ENCODE data around the gene APAF1. TPM values are rescaled to one million over a fixed set of nuclear protein-coding genes. Genes with fewer than 3 reads are reported as not detected.

Gene APAF1
- total RNA-seq, 1 experiment from 2014 or later: 19.1 TPM

- Histone ChIP-seq H3F3A (ENCODE audit: insufficient read depth, low read depth) (peaks cover 33% of the 10 kb centered on the region), H3K9me3 (ENCODE audit: insufficient read depth, low read depth) (no peaks in the 10 kb centered on the region), H3K4me2 (no peak overlapping the region), H3K36me3 (ENCODE audit: low read depth) (peaks cover 5% of the 10 kb centered on the region; the same call in 1 of the 2 replicates), H3K27me3 (ENCODE audit: insufficient read depth, low read depth) (no peaks in the 10 kb centered on the region), H3K79me2 (ENCODE audit: low read depth) (no peaks in the 10 kb centered on the region), H2AFZ (no peak overlapping the region), H4K20me1 (ENCODE audit: insufficient read depth) (no peaks in the 10 kb centered on the region), H3K4me1 (replicated peaks; ENCODE audit: insufficient read depth) (no peaks in the 10 kb centered on the region), H3K4me3 (no peak overlapping the region), H3K27ac (no peak overlapping the region), H3K9me2 (ENCODE audit: insufficient read depth) (no peaks in the 10 kb centered on the region)
- POLR2A ChIA-PET (ENCODE audit: unreplicated experiment): no interaction called here
- no peak for DNase-seq
- no TSS peak for BruUV-seq (replicated peaks)
- no peak for TF ChIP-seq CTCF (conservative IDR thresholded peaks at IDR 0.05)
- TF ChIP-seq EZH2 (IDR thresholded peaks at IDR 0.05; ENCODE audit: low read depth): no peak
- intact Hi-C loops (cut with micrococcal nuclease; ENCODE audit: unreplicated experiment): no loop called here
- CTCF ChIA-PET: no interaction called here
These were observed 38.6 kb upstream of the APAF1 start for GRCh38 chr12:98606359-98606988.

- Histone ChIP-seq H3K9me2 (ENCODE audit: insufficient read depth) (no peaks in the 10 kb centered on the region), H3F3A (ENCODE audit: insufficient read depth, low read depth) (no peaks in the 10 kb centered on the region), H3K27ac (no peak overlapping the region), H3K36me3 (ENCODE audit: low read depth) (no peaks in the 10 kb centered on the region), H3K79me2 (ENCODE audit: low read depth) (no peaks in the 10 kb centered on the region), H3K4me3 (no peak overlapping the region), H3K4me2 (no peak overlapping the region), H3K9me3 (ENCODE audit: insufficient read depth, low read depth) (no peaks in the 10 kb centered on the region), H3K27me3 (ENCODE audit: insufficient read depth, low read depth) (no peaks in the 10 kb centered on the region), H2AFZ (no peak overlapping the region), H4K20me1 (ENCODE audit: insufficient read depth) (no peaks in the 10 kb centered on the region), H3K4me1 (replicated peaks; ENCODE audit: insufficient read depth) (no peaks in the 10 kb centered on the region)
- BruUV-seq (replicated peaks): no TSS peak
- CTCF ChIA-PET: no interaction called here
- intact Hi-C loops (cut with micrococcal nuclease; ENCODE audit: unreplicated experiment): no loop called here
- DNase-seq: no peak
- TF ChIP-seq EZH2 (IDR thresholded peaks at IDR 0.05; ENCODE audit: low read depth) (no peak), CTCF (conservative IDR thresholded peaks at IDR 0.05) (no peak)
- POLR2A ChIA-PET (ENCODE audit: unreplicated experiment): interaction anchor here (0.6 kb wide), 1 partner anchor 191 kb away, joined by 38 read pairs; no protein-coding TSS in a partner anchor
These were observed 34.5 kb upstream of the APAF1 start for GRCh38 chr12:98610596-98610995.

GRCh38 chr12:98612696-98613334 lies 32.3 kb upstream of the APAF1 start:
- POLR2A ChIA-PET (ENCODE audit: unreplicated experiment): no interaction called here
- TF ChIP-seq CTCF (conservative IDR thresholded peaks at IDR 0.05) (no peak), EZH2 (IDR thresholded peaks at IDR 0.05; ENCODE audit: low read depth) (no peak)

More at GRCh38 chr12:98612696-98613334, 32.3 kb upstream of the APAF1 start:
- Histone ChIP-seq H4K20me1 (ENCODE audit: insufficient read depth) (no peaks in the 10 kb centered on the region), H3K27me3 (ENCODE audit: insufficient read depth, low read depth) (no peaks in the 10 kb centered on the region), H3K4me2 (no peak overlapping the region), H3K79me2 (ENCODE audit: low read depth) (no peaks in the 10 kb centered on the region), H2AFZ (no peak overlapping the region), H3K4me3 (no peak overlapping the region), H3K4me1 (replicated peaks; ENCODE audit: insufficient read depth) (no peaks in the 10 kb centered on the region), H3K9me3 (ENCODE audit: insufficient read depth, low read depth) (no peaks in the 10 kb centered on the region), H3K36me3 (ENCODE audit: low read depth) (no peaks in the 10 kb centered on the region), H3K27ac (no peak overlapping the region), H3K9me2 (ENCODE audit: insufficient read depth) (no peaks in the 10 kb centered on the region), H3F3A (ENCODE audit: insufficient read depth, low read depth) (no peaks in the 10 kb centered on the region)
- no TSS peak for BruUV-seq (replicated peaks)
- CTCF ChIA-PET: no interaction called here
- intact Hi-C loops (cut with micrococcal nuclease; ENCODE audit: unreplicated experiment): no loop called here
- no peak for DNase-seq
